Effector memory CD8-positive, alpha-beta T cell (primary cell): ENCODE data around the gene GBE1.

ENCODE experiments used
- ATAC-seq: fragments of 150-1000 bp; cut with Tn5 transposase; replicated peaks from 2 replicates; pipeline ENCODE4 v1.10.0; 2021; ENCODE audit warnings: mild to moderate bottlenecking, moderate library complexity
- DNase-seq, 3 experiments: peaks; one replicate each; pipeline ENCODE4 v3.0.0; 2021
- H3K27ac Mint-ChIP-seq, 2 donors: one replicate each; pipeline ENCODE4 v1.8.0; 2022; ENCODE audit warnings: mild to moderate bottlenecking in 2 of 2, mixed read lengths in 2 of 2, moderate library complexity in 2 of 2
- H3K27me3 Mint-ChIP-seq, 2 donors: one replicate each; pipeline ENCODE4 v1.8.0; 2022; ENCODE audit warnings: mixed read lengths in 2 of 2
- H3K36me3 Mint-ChIP-seq: one replicate; pipeline ENCODE4 v1.8.0; 2022; ENCODE audit warnings: mild to moderate bottlenecking, moderate library complexity, mixed read lengths; ENCODE audit not compliant: insufficient read depth
- H3K4me1 Mint-ChIP-seq, 2 donors: one replicate each; pipeline ENCODE4 v1.8.0; 2022; ENCODE audit warnings: low read depth in 2 of 2, mixed read lengths in 2 of 2
- H3K4me3 Mint-ChIP-seq, 2 donors: one replicate each; pipeline ENCODE4 v1.8.0; 2022; ENCODE audit warnings: mild to moderate bottlenecking in 2 of 2, mixed read lengths in 2 of 2, moderate library complexity in 2 of 2
- H3K9me3 Mint-ChIP-seq, 2 donors: one replicate each; pipeline ENCODE4 v1.8.0; 2022; ENCODE audit warnings: mixed read lengths in 2 of 2

The GBE1 gene

DNA sequence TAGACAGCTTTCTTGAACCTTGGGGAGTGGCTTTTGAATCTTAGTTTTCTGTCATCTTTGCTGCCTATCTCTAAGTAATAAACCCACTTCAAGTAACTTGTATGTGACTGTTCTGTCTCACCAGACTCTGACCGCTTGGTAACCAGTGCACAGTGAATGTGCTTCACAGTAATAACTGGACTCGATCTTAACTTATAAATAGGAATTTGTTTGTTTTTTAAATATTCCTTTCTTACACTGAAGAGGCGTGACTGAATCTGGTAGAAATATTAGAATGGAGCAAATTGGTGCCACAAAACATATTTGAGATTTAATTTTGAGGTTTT, 318.0 kb downstream of the GBE1 start:
- H3K4me1 Mint-ChIP-seq, result no peaks in the 10 kb centered on the region
- ATAC-seq, result no peak
- H3K27me3 Mint-ChIP-seq, result no peaks in the 10 kb centered on the region
- no peaks in the 10 kb centered on the region for H3K36me3 Mint-ChIP-seq
- H3K27ac Mint-ChIP-seq, result no peak overlapping the region
- no peak overlapping the region for H3K4me3 Mint-ChIP-seq
- DNase-seq, result no peak
- peaks cover 3 to 8% of the 10 kb centered on the region in 2 donors for H3K9me3 Mint-ChIP-seq

DNA sequence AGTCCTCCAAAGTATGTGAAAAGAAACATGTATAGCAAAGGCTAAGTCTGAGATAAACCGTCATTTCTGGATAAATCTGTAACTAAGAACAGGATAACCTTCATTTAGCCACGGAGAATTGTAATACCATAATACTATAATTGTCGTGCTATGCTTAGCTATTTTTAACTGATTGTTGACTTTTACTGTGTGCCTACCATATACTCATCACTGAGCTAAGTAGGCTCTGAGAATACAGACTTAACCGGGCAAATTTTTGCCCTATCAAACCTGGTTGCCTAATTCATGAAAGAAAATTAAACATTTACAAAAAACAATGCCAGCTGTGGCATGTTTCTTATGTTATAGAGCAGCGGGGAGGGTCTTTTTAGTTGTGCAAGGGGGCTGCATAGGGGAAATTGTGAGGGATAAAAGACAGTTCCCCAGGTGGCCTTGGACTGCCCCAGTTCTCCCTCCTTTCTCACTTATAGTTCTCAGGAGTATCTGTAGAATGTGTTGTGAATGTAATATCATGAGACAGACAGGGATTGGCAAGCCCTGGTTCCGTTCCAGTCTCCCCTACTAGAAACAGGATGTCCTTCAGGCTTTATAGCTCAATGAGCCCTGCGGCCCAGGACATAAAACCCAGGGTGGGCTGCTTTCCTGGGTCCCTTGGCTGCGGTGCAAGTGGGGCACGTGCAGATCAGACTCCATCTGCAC, 318.5 kb downstream of the GBE1 start:
- Mint-ChIP-seq H3K27me3 (no peaks in the 10 kb centered on the region), H3K9me3 (peaks cover 8 to 11% of the 10 kb centered on the region in 2 donors), H3K4me1 (no peaks in the 10 kb centered on the region), H3K27ac (no peak overlapping the region), H3K36me3 (no peaks in the 10 kb centered on the region), H3K4me3 (no peak overlapping the region)
- ATAC-seq, result no peak
- DNase-seq, result no peak

DNA sequence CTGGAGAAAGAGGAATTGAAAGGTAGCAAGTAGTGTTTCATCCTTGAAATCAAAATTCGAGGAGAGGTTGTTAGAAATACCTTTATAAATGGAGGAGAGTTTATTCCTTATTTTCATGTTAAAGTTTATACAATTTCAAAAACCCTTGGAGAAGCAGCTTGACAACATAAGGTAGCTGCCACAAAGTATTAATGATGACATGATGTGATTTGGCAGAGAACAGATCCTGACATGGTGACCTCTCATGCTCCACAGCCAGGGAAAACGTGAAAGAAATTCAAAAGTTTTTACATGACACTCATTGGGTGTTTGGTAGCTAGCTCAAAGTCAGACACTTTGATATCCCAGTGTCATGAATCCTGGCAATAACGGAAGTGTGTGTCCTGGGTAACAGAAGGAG, 320.8 kb downstream of the GBE1 start:
- no peaks in the 10 kb centered on the region for H3K4me1 Mint-ChIP-seq
- ATAC-seq (no peak), DNase-seq (no peak)
- no peak overlapping the region for H3K4me3 Mint-ChIP-seq
- no peaks in the 10 kb centered on the region for H3K36me3 Mint-ChIP-seq
- H3K9me3 Mint-ChIP-seq, result peaks cover 8 to 11% of the 10 kb centered on the region in 2 donors
- H3K27me3 Mint-ChIP-seq, result no peaks in the 10 kb centered on the region
- no peak overlapping the region for H3K27ac Mint-ChIP-seq
